ENCODE measurements around the gene STPG1.

The STPG1 gene

DNA sequence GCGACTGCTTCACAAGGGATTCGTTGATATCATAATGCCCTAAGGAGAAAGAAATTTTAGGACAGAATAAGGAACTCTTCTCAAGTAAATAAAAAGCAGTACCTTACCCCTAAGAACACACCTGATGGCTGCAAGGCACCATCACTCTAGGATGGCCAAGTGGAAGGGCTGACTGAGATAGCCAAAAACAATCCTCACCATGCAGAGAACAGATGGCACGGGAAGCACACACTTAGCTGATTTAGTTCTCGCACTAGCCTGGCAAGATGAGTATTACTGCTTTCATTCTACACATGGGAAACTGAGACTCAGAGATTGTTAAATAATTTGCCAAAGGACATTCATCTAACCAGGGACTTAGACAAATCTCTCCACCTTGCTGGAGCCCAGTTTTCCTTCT, 43.8 kb downstream of the STPG1 start:
- no peak for DNase-seq (ENCODE audit: low read depth)

- no peak for DNase-seq (ENCODE audit: low read depth)
Observed at GRCh38 chr1:24369199-24369598, 44.4 kb downstream of the STPG1 start.

DNA sequence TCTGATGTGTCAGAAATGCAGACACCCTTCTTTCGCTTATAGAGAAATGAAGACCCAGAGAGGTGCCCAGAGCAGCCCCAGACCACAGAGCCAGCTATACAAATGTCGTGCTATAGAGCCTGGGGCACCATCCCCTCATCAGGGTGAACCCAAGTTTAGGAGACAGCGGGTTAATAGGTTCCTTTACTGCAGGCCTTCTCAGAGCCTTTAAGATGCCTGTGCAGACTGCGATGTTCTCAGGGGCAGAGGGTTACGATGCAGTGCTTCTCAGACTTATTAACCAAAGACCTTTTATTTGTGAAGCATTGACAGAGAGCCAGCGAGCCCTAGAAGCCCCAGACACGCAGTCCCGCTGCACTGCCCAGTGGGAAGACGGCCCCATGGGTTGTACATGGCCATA, 46.9 kb downstream of the STPG1 start:
- DNase-seq (ENCODE audit: low read depth), result no peak

DNA sequence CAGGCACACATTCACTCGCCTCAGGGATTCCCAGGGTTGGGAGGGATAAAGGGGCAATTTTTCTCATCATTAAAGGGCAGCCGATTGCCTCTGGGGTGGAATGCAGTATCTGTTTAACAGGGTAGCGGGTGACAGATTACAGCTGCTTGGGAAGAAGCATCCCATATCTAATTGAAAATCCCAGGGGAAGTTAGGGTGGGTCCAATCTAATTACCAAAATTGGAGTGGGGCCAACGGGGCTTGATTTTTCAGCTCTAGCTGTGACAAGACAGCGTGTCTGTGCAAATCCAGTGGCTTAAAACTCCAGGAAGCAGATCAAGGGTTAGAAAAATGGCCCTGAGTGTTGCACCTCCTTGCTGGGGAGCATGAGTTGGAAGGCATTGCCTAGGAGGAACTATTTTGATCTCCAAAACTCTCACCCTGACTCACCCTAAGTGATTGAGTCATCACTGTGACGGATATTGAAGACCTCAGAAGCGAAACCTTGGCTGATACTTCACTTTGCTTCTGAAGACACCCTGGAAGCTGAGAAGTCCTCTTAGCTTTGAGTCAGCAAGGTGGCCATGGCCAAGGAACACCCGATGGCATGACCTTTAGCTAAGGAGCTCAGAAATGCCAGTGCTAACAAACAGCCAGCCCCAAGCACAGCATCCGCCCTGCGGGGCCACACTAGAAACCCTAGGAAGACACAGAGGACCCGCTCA, 48.5 kb downstream of the STPG1 start:
- DNase-seq (ENCODE audit: low read depth), result no peak

DNA sequence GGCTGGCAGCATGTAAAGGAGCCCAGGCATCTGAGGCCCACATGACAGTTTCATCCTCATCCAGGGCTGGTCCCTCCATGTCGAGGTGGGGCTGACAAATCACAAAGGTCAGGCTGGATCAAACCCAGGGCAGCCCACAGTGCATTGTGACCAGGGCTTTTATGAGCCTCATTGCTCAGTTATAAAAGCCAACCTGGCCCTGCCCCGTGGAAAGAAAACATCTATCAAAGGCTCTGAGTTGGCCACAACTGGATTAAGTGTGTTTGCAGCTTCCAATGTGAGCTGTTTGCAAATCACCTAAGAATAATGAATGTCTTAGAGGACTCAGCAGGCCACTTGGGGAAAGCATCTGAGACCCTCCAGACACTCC, 49.0 kb downstream of the STPG1 start:
- DNase-seq (ENCODE audit: low read depth), result no peak

DNA sequence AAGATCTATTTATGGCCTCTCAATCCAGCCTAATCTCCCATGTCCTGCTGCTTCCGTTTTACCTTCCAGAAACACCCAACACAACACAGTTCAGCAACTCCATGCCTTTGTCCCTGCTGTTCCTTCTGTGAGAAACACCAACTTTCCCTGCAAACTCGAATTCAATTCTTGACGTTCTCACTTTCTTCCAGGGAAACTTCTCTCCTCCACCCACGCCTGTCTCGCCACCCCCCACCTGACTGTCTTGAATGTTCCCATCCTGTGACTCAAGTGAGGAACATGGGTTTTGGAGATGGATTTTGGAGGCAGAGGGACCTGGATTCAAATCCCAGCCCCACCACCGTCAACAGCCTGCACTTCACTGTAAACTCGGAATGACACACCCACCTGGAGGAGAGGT, 49.6 kb downstream of the STPG1 start:
- DNase-seq (ENCODE audit: low read depth), result no peak

DNA sequence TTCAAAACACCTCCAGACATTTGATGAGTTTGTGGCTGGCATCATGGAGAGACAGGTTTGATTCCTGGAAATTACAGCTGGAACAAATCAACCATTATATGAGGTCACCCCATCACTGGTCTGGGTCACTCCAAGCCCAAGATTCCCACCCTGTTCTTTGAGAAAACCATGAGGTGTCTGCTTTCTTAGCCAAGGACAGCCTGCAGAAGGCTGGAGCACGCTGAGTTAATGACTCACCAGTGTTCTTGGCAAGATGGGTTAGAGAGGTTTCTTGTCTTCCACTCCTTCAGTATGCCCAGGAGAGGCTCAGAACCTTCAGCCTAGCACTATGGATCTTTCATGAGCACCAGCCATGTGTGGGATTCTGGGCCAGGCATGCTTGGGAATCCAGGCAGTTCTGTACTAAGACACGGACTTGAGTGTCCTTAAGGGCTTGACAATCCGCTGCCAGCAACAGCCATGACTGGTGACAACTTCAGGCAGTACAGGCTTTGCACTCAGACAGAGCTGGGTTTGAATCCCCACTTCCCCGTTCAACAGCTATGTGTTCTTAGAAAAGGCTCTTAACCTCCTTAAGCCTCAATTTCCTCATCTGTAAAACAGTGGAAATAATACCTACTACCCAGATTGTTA, 50.5 kb downstream of the STPG1 start:
- no peak for DNase-seq (ENCODE audit: low read depth)

DNA sequence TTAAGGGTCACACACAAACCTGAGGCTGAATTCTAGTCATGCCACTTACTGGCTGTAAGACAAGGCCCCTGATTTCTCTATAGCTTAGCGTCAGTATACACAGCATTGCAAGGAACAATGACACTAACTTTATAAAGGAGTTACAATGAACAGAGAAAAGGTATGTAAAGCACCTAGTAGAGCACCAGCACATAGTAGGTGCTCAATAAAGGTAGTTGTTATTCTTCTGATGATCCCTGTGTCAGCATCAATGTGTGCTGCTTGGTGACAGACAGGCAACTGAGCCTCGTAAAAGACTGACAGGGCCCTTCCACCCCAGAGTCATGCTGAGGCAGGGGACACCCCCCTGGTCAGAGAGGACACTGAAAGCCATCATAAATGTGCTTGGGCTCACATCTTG, 51.2 kb downstream of the STPG1 start:
- DNase-seq (ENCODE audit: low read depth), result no peak

GRCh38 chr1:24361811-24362210, 51.8 kb downstream of the STPG1 start:
- no peak for DNase-seq (ENCODE audit: low read depth)

- no peak for DNase-seq (ENCODE audit: low read depth)
Observed at GRCh38 chr1:24360681-24361080, 52.9 kb downstream of the STPG1 start.

DNA sequence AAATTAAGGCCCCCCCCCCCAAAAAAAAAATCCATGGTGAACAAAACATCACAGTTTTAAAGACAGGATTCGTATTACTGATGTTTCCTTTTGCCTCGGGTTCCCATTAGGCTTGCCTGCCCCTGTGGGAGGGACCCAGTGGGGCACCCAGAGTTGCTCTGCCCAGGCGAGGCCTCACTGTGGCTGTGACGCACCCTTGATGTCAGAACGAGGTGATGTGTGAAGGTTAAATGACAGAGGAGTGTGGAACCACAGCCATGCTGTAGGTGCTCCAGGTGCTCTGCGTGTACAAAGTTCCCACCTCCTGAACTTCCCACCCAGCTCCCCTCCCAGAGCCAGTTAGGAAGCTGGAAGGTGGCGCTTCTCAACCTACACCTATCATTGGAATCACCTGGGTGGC, 56.5 kb downstream of the STPG1 start:
- DNase-seq (ENCODE audit: low read depth), result no peak

DNA sequence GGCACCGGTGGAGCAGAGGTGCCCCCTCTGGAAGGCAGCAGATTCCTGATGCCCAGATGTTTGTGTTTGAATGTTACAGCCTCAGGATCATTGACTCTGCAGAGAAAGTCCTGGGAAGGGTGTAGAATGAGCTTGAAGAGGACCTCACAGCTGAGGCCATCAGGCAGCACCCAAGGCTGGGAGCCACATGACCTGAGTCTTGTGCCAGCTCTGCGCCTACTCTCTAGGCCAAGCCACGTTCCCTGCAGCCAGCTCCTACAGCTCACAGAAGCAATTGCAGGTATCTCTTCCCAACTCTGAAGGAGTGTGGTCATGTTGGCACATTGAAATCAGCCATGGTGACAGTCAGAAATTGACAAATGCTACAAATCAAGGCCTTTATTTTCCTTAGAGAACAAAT, 58.1 kb downstream of the STPG1 start:
- no peak for DNase-seq (ENCODE audit: low read depth)

DNA sequence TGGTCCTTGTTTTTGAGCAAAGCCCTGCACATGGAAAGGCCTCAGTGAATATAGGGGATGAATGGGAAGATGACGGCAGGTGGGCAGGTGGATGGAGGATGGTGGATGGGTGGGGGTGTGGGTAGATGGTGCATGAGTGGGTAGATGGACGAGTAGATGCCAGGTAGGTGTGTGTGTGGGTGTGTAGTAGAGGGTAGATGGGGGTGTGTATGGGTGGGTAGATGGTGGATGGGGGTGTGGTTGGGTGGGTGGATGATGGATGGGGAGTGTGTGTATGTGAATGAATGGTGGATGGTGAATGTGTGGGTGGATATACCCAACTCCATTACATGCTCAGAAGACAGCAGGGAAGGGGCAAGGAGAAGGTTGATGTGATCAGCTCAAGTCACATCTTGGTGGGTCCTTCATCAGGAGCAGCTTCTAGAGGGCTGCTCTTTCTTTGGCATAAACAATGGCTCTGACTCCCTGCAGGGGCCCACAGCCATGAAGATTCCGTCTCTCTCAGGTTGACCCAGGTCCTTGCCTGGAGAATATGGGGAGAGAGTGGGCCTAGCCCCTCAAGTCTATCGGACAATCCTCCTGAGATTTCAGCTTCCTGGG, 60.2 kb downstream of the STPG1 start:
- no peak for DNase-seq (ENCODE audit: low read depth)

DNA sequence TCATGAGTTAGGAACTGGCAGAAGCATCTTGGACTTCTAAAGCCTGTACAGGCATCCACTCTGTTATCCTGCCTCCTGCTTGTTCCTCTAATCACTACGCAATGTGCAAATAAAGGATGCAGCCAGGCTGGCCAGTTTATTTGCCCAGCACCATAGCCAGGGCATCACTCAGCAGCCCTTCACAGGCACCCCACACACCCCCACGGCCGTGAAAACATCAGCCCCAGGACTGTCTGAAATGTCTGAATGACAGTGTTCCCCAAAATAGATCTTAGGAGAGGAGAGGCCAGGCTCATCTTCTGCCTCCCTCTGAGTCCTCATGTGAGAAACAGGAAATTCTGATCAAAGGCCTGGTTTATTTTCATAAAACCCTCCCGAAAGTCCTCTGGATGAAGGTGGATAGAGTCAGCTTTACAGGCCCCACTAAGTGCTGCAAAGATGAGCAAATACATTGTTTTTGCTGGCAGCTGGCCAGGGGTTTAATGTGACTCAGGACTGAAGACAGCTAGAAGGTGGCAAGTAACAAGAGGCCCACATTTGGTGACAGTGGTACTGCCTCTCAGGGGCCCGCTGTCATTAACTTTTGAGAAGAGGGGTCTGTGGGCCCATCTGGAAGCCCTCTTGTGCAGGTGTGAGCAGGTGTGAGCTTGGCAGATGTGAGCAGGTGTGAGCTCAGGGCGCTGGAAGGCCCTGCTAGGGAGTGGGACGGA, 61.5 kb downstream of the STPG1 start:
- DNase-seq (ENCODE audit: low read depth), result no peak

DNA sequence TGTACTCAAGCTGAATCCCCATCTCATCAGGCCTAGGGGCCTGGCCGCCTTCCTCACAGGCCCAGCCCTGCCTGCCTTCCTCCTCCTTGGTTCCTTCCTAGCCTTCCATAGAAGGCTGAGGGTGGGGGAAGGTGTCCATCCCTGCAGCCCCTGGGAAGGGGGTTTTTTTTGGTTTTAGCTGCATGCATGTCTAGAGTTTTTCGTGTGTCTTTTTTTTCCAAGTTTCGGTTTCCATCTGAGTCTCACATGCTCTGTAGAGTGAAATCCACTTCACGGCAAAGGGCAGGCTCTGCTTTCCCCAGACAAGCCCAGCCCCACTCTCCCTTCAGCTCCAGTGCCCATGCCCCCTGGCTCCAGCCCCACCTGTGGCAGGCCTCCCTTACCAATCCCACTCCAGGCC, 62.3 kb downstream of the STPG1 start:
- no peak for DNase-seq (ENCODE audit: low read depth)

DNA sequence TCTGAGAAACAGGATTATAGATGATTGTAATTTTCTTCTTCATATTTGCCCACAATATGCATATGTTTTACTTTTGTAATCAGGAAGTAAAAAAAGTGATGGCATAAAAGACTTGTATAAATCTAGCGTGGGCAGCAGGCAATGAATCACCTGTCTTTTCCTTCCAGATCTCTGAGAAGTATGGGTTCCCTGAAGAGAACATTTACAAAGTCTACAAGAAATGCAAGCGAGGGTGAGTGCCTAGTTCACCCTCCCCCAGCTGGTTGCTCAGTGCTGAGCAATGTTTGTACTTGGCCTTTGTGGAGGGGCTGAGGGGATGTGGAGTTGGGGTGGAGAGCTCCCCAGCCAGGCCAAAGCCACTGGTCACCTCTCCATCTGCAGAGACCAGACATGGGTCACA, 63.7 kb downstream of the STPG1 start:
- no peak for DNase-seq (ENCODE audit: low read depth)

GRCh38 chr1:24348196-24348595, 65.4 kb downstream of the STPG1 start:
- no peak for DNase-seq (ENCODE audit: low read depth)

DNA sequence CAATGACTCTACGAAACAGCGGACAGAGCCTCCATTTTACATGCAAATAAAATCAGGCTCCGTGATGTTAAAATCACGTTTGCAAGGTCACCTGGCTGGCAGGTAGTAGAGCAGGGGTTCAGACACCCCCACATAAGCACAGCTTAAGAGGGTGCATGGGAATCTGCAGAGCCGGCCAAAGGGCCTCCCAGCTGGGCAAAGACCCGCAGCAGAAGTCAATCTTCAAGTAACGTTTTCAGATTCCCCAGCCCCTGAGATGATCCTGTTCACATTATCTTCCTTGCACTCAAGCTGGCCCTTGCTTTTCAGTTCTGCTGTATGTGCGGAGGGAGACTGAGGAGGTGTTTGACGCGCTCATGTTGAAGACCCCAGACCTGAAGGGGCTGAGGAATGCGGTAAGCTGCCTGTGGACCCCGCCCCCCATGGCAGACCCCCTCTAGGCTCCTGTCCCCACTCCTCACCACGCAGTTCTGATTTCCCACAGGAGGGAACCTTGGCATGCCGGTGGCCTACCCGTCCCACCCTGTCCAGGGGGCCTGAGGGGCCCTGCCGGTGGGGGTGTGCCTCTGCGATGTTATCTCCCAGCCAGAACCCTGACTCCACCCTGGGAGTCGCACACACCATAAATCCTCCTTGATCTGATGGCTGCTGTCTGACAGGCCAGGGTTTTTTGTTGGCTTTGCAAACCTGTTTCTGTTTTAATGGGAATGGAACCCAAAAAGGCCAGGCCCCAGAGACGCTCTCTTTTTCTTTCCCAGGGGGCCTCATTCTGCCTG, 66.2 kb downstream of the STPG1 start:
- no peak for DNase-seq (ENCODE audit: low read depth)

DNA sequence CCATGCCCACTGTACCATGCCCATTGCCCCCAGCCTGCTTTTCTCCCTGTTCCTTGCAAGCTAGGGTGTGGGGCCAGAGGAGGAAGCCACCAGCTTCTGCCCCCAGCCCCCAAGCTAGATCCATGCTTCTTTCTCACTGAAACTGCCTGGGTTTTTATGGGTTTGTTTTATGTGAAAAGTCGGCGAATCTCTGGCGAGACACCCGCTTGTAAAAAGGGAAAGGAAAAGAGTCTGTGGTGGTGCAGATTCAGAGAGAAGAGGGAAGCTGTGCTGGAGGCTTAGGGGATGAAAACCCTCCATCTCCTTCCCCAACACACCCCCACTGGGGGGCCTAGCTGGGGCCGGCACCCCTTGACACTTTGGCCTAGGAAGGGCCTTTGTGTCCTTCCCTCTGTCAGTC, 68.2 kb downstream of the STPG1 start:
- DNase-seq (ENCODE audit: low read depth), result no peak

DNA sequence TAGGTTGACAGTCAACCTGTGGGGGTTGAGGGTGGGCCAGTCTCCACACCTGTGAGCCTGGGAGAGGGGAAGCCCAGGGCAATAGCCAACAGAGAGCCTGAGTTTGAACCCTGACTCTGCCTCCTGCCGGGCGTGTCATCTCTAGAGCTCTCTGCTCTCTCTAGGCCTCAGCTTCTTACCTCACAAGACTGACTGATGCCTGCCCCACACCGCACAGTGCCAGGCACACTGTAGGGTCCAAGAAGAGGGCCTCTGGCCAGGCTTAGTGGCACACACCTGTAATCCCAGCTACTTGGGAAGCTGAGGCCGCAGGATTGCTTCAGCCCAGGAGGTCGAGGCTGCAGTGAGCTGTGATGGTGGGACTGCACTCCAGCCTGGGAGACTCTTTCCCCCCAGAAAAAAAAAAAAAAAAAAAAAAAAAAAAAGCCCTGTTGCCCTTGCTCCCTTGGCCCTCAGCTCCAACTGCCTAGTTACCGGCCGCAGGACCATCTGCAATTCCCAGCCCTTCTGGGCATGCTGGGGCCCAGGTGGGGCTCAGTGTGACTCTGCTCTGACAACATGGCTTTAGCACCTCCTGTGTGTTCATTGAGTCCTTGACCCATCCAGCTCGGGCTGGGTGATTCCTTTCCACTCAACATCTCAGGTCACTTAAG, 69.4 kb downstream of the STPG1 start:
- DNase-seq (ENCODE audit: low read depth), result no peak

DNA sequence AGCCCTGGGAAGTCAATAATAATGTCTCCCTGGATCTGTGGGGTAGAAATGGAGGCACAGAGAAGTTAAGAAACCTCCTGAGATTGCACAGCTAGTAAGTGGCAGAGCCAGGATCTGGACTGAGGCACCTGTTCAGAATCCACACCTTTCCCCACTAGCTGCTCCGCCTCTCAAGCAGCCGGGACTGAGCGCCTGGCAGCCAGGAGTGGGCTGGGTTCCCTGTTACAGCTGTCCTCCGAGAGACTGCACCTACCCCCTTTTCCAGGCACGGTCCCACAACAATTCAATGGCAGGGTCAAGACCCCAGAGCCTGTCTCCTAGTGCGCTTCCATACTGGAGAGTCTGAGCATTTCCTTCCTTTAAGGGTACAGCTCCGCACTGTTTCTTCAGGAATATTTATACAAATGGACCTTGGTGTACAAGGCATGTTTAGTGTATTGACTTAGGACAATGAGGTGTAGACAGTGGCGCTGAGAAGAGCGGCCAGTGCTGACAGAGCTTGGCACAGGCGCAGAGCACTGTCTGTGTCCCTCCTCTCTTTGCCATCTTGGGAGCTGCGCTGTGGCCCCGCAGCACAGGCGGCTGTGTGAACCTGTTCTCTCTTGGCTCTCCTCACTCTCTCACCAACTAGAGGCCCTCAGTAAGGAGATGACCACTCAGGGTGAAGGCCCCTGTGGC, 70.0 kb downstream of the STPG1 start:
- DNase-seq (ENCODE audit: low read depth), result no peak
